ENCODE data around the gene PCGF2. TPM values are rescaled to one million over a fixed set of nuclear protein-coding genes. Genes with fewer than 3 reads are reported as not detected.

Gene PCGF2
- total RNA-seq, 2 donors from 2014 or later, result 1.6 to 4.3 TPM

- Mint-ChIP-seq H3K4me3 (peak overlapping the region; percentile 1), H3K27me3 (peaks cover 26% of the 10 kb centered on the region), H3K27ac (no peak overlapping the region), H3K9me3 (no peaks in the 10 kb centered on the region), H3K4me1 (peaks cover 12% of the 10 kb centered on the region), H3K36me3 (ENCODE audit: low read depth) (peaks cover 12% of the 10 kb centered on the region)
- no peak for ATAC-seq (replicated peaks)
These were observed 1.2 kb downstream of the PCGF2 start for GRCh38 chr17:38746849-38747462.

GRCh38 chr17:38746004-38746848 is 1.9 kb downstream of the PCGF2 start:
- H3K27ac Mint-ChIP-seq, result no peak overlapping the region
- H3K4me1 Mint-ChIP-seq, result peaks cover 5% of the 10 kb centered on the region
- H3K27me3 Mint-ChIP-seq, result peaks cover 25% of the 10 kb centered on the region
- no peaks in the 10 kb centered on the region for H3K9me3 Mint-ChIP-seq
- peaks cover 5% of the 10 kb centered on the region for H3K36me3 Mint-ChIP-seq (ENCODE audit: low read depth)
- peak overlapping the region; percentile 1 for H3K4me3 Mint-ChIP-seq
- ATAC-seq (replicated peaks), result no peak

- ATAC-seq (replicated peaks), result no peak
- Mint-ChIP-seq H3K27me3 (peaks cover 19% of the 10 kb centered on the region), H3K27ac (no peak overlapping the region), H3K9me3 (no peaks in the 10 kb centered on the region), H3K4me1 (no peaks in the 10 kb centered on the region), H3K36me3 (ENCODE audit: low read depth) (no peaks in the 10 kb centered on the region), H3K4me3 (peak overlapping the region; percentile 1)
These were observed 2.6 kb downstream of the PCGF2 start for GRCh38 chr17:38745545-38745944.

GRCh38 chr17:38743556-38744171 is 4.5 kb downstream of the PCGF2 start:
- H3K4me3 Mint-ChIP-seq, result no peak overlapping the region
- no peak for ATAC-seq (replicated peaks)
- H3K4me1 Mint-ChIP-seq, result no peaks in the 10 kb centered on the region
- H3K36me3 Mint-ChIP-seq (ENCODE audit: low read depth), result no peaks in the 10 kb centered on the region
- no peaks in the 10 kb centered on the region for H3K9me3 Mint-ChIP-seq
- H3K27ac Mint-ChIP-seq, result peak overlapping the region; percentile 28
- peaks cover 19% of the 10 kb centered on the region for H3K27me3 Mint-ChIP-seq

- peak overlapping the region; percentile 14 for H3K27ac Mint-ChIP-seq
- peaks cover 16% of the 10 kb centered on the region for H3K27me3 Mint-ChIP-seq
- H3K9me3 Mint-ChIP-seq, result no peaks in the 10 kb centered on the region
- peak; percentile 85 for ATAC-seq (replicated peaks)
- H3K4me1 Mint-ChIP-seq, result no peaks in the 10 kb centered on the region
- no peaks in the 10 kb centered on the region for H3K36me3 Mint-ChIP-seq (ENCODE audit: low read depth)
- no peak overlapping the region for H3K4me3 Mint-ChIP-seq
These were observed 5.5 kb downstream of the PCGF2 start for GRCh38 chr17:38742411-38743308.

- no peak for ATAC-seq (replicated peaks)
- Mint-ChIP-seq H3K9me3 (no peaks in the 10 kb centered on the region), H3K27me3 (peaks cover 16% of the 10 kb centered on the region), H3K4me3 (no peak overlapping the region), H3K4me1 (no peaks in the 10 kb centered on the region), H3K36me3 (ENCODE audit: low read depth) (no peaks in the 10 kb centered on the region), H3K27ac (peak overlapping the region; percentile 14)
These were observed 6.2 kb downstream of the PCGF2 start for GRCh38 chr17:38741921-38742410.

- H3K27ac Mint-ChIP-seq, result no peak overlapping the region
- no peaks in the 10 kb centered on the region for H3K36me3 Mint-ChIP-seq (ENCODE audit: low read depth)
- ATAC-seq (replicated peaks), result no peak
- no peaks in the 10 kb centered on the region for H3K9me3 Mint-ChIP-seq
- H3K4me3 Mint-ChIP-seq, result no peak overlapping the region
- H3K27me3 Mint-ChIP-seq, result peaks cover 11% of the 10 kb centered on the region
- H3K4me1 Mint-ChIP-seq, result no peaks in the 10 kb centered on the region
These were observed 6.7 kb downstream of the PCGF2 start for GRCh38 chr17:38741461-38741860.

GRCh38 chr17:38740806-38741205 is 7.3 kb downstream of the PCGF2 start:
- Mint-ChIP-seq H3K4me1 (no peaks in the 10 kb centered on the region), H3K27ac (no peak overlapping the region), H3K4me3 (no peak overlapping the region), H3K36me3 (ENCODE audit: low read depth) (no peaks in the 10 kb centered on the region), H3K9me3 (no peaks in the 10 kb centered on the region), H3K27me3 (peaks cover 5% of the 10 kb centered on the region)
- ATAC-seq (replicated peaks), result no peak

GRCh38 chr17:38740044-38740443 is 8.1 kb downstream of the PCGF2 start:
- Mint-ChIP-seq H3K27ac (no peak overlapping the region), H3K36me3 (ENCODE audit: low read depth) (no peaks in the 10 kb centered on the region), H3K4me1 (peaks cover 2% of the 10 kb centered on the region), H3K4me3 (no peak overlapping the region), H3K27me3 (peaks cover 4% of the 10 kb centered on the region), H3K9me3 (no peaks in the 10 kb centered on the region)
- no peak for ATAC-seq (replicated peaks)

GRCh38 chr17:38739305-38739704 is 8.8 kb downstream of the PCGF2 start:
- no peaks in the 10 kb centered on the region for H3K27me3 Mint-ChIP-seq
- ATAC-seq (replicated peaks), result no peak
- no peak overlapping the region for H3K27ac Mint-ChIP-seq
- H3K4me3 Mint-ChIP-seq, result no peak overlapping the region
- peaks cover 8% of the 10 kb centered on the region for H3K4me1 Mint-ChIP-seq
- peaks cover 5% of the 10 kb centered on the region for H3K36me3 Mint-ChIP-seq (ENCODE audit: low read depth)
- no peaks in the 10 kb centered on the region for H3K9me3 Mint-ChIP-seq

GRCh38 chr17:38738686-38739085 is 9.4 kb downstream of the PCGF2 start:
- no peak for ATAC-seq (replicated peaks)
- Mint-ChIP-seq H3K4me3 (no peak overlapping the region), H3K4me1 (peaks cover 12% of the 10 kb centered on the region), H3K27me3 (no peaks in the 10 kb centered on the region), H3K36me3 (ENCODE audit: low read depth) (peaks cover 10% of the 10 kb centered on the region), H3K9me3 (no peaks in the 10 kb centered on the region), H3K27ac (no peak overlapping the region)

- H3K27ac Mint-ChIP-seq, result no peak overlapping the region
- ATAC-seq (replicated peaks), result no peak
These were observed 10.0 kb downstream of the PCGF2 start for GRCh38 chr17:38738007-38738662.

GRCh38 chr17:38735161-38735997 is 12.8 kb downstream of the PCGF2 start:
- ATAC-seq (replicated peaks), result no peak
- Mint-ChIP-seq H3K36me3 (ENCODE audit: low read depth) (peaks cover 43% of the 10 kb centered on the region), H3K27me3 (no peaks in the 10 kb centered on the region), H3K4me3 (no peak overlapping the region), H3K9me3 (no peaks in the 10 kb centered on the region), H3K27ac (no peak overlapping the region), H3K4me1 (peaks cover 33% of the 10 kb centered on the region)

More at GRCh38 chr17:38738007-38738662, 10.0 kb downstream of the PCGF2 start:
- peaks cover 16% of the 10 kb centered on the region for H3K36me3 Mint-ChIP-seq (ENCODE audit: low read depth)
- no peaks in the 10 kb centered on the region for H3K27me3 Mint-ChIP-seq
- no peak overlapping the region for H3K4me3 Mint-ChIP-seq
- peaks cover 17% of the 10 kb centered on the region for H3K4me1 Mint-ChIP-seq
- H3K9me3 Mint-ChIP-seq, result no peaks in the 10 kb centered on the region

All from activated T-helper 17 cell treated with anti-CD3 and anti-CD28 coated beads, Interleukin-2, amount 50 U/mL, for 72 hours (primary cell).